ENCODE data around the gene CHRNG. TPM values are rescaled to one million over a fixed set of nuclear protein-coding genes. Genes with fewer than 3 reads are reported as not detected.

The CHRNG gene
- total RNA-seq, 2 donors from 2014 or later = not detected

DNA sequence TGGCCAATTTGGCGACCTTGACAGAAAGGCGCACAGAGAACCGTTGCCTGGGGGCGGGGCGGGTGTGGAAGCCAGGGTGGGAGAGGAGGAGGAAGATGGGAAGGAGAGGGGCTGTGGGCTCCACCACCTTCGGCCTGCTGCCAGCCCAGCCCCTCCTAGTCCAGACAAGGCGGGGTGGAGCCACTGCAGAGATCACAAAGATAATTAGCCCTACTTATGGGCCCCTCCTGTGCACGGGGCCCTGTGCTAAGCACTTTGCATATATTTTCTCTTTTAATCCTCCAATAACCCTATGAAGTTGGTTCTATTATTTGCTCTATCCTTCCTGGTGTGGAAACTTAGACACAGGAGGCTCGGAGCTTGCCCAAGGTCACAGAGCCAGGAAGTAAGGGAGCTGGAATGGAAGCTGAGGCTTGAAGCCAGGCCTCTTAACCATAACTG, 38.1 kb upstream of the CHRNG start:
- Mint-ChIP-seq H3K27ac (no peak overlapping the region), H3K4me1 (no peaks in the 10 kb centered on the region), H3K9me3 (no peaks in the 10 kb centered on the region), H3K27me3 (peaks cover 22% of the 10 kb centered on the region), H3K36me3 (ENCODE audit: low read depth) (no peaks in the 10 kb centered on the region), H3K4me3 (no peak overlapping the region)
- ATAC-seq (replicated peaks) = no peak

DNA sequence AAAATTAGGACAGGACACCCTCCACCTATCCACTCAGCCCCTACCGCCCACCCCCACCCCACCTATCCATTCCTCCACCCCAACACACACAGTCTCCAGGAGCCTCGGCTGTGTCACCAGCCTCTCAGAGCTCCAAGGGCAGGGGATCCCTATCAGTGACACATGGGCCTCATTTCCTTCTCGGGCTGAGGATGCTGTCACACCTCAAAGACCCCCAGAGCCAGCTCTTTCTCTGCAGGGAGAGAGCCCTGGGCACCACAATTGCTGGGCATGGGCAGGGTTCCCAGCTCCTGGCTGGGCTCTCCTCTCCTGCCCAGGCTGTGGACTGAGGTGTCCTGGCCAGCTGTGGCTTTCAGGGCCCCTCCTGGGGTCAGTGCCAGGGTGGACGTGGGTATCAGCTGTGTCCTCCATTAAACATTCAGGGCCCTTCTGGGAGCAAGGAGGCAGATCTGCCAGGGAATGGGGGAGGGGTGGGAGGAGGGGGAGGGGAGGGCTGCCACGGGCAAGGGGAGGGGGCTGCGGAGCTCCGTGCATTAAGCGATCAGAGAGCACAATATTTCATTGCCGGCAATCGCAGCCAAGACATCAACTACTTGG, 37.6 kb upstream of the CHRNG start:
- H3K27me3 Mint-ChIP-seq = peaks cover 22% of the 10 kb centered on the region
- no peak for ATAC-seq (replicated peaks)
- no peaks in the 10 kb centered on the region for H3K4me1 Mint-ChIP-seq
- peak overlapping the region; percentile 71 for H3K4me3 Mint-ChIP-seq
- no peak overlapping the region for H3K27ac Mint-ChIP-seq
- H3K36me3 Mint-ChIP-seq (ENCODE audit: low read depth) = no peaks in the 10 kb centered on the region
- no peaks in the 10 kb centered on the region for H3K9me3 Mint-ChIP-seq

GRCh38 chr2:232502511-232502910, 37.0 kb upstream of the CHRNG start:
- Mint-ChIP-seq H3K27me3 (peaks cover 26% of the 10 kb centered on the region), H3K4me3 (peak overlapping the region; percentile 71), H3K9me3 (no peaks in the 10 kb centered on the region), H3K27ac (no peak overlapping the region), H3K36me3 (ENCODE audit: low read depth) (no peaks in the 10 kb centered on the region), H3K4me1 (no peaks in the 10 kb centered on the region)
- ATAC-seq (replicated peaks) = peak; percentile 17

- Mint-ChIP-seq H3K27me3 (peaks cover 26% of the 10 kb centered on the region), H3K4me1 (no peaks in the 10 kb centered on the region), H3K4me3 (peak overlapping the region; percentile 71), H3K9me3 (no peaks in the 10 kb centered on the region), H3K27ac (no peak overlapping the region), H3K36me3 (ENCODE audit: low read depth) (no peaks in the 10 kb centered on the region)
- peak; percentile 50 for ATAC-seq (replicated peaks)
Observed at GRCh38 chr2:232502911-232503808, 36.3 kb upstream of the CHRNG start.

DNA sequence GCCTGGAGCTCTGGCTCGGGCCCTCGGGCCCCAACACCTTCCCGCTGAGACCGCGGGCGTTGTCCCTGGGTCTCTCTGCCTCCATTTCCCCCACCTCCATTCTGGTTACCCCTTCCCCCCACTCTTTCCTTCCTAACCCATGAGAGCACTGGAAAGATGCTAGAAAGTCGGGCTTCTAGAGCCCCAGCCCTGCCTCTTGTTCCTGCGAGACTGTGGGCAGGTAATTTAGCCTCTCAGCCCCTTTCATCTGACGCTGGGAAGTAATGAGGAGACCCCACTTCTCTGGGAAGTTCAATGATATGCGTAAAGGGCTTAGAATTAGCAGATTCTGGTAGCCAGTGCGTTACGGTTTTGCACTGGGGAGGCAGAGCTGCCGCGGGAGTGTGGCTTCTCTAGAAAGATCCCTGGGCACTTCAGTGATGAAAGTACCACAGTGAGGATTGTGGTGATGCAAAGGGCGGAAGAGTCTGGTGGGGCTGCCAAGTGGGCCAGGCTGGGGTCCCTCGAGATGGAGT, 35.6 kb upstream of the CHRNG start:
- Mint-ChIP-seq H3K27me3 (peaks cover 23% of the 10 kb centered on the region), H3K4me3 (peak overlapping the region; percentile 71)

GRCh38 chr2:232504438-232504837, 35.1 kb upstream of the CHRNG start:
- no peak overlapping the region for H3K27ac Mint-ChIP-seq
- peak; percentile 29 for ATAC-seq (replicated peaks)
- H3K4me3 Mint-ChIP-seq = peak overlapping the region; percentile 71
- H3K27me3 Mint-ChIP-seq = peaks cover 27% of the 10 kb centered on the region
- no peaks in the 10 kb centered on the region for H3K4me1 Mint-ChIP-seq
- no peaks in the 10 kb centered on the region for H3K36me3 Mint-ChIP-seq (ENCODE audit: low read depth)
- no peaks in the 10 kb centered on the region for H3K9me3 Mint-ChIP-seq

More for the DNA sequence above, 35.6 kb upstream of the CHRNG start:
- Mint-ChIP-seq H3K27ac (no peak overlapping the region), H3K9me3 (no peaks in the 10 kb centered on the region), H3K4me1 (no peaks in the 10 kb centered on the region), H3K36me3 (ENCODE audit: low read depth) (no peaks in the 10 kb centered on the region)
- ATAC-seq (replicated peaks) = no peak

DNA sequence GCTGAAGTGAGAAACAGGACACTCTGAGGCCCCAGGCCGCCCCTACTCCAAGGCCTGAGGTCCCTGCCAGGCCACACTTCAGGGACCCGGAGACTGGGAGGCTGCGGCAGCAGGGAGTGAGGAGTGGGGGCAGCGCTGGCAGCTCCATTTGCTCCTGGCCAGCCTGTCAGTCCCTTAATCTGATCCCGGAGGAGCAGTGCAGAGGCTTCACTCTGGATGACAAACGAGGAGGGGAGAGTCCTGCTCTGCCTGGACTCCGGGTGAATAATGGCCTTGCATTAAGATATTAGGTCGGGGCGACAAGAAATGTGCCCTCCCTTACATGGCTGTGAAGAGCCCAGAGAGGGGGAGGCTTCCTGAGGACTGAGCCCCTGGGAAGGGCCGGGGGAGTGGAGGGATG, 33.6 kb upstream of the CHRNG start:
- no peaks in the 10 kb centered on the region for H3K4me1 Mint-ChIP-seq
- H3K36me3 Mint-ChIP-seq (ENCODE audit: low read depth) = no peaks in the 10 kb centered on the region
- no peaks in the 10 kb centered on the region for H3K9me3 Mint-ChIP-seq
- H3K4me3 Mint-ChIP-seq = no peak overlapping the region
- no peak for ATAC-seq (replicated peaks)
- H3K27ac Mint-ChIP-seq = no peak overlapping the region
- H3K27me3 Mint-ChIP-seq = peaks cover 27% of the 10 kb centered on the region

DNA sequence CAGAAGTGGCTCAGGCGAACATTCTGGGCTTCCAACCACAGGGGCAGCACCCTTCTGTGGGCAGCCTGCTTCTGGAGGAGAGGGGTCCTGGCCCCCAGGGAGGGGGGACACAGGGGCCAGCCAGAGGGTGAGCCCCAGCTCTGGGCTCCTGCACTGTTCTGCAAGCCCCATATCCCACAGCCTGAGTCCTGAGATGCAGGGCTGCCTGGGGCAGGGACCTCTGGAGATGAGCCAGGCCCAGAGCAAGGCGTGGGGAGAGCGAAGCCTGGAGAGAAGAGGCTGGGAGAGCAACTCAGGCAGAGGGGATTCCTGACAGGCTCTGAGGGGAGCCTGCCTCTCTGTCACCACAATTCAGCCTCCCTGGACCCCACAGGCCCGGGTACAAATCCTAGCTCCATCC, 32.8 kb upstream of the CHRNG start:
- no peaks in the 10 kb centered on the region for H3K9me3 Mint-ChIP-seq
- peaks cover 27% of the 10 kb centered on the region for H3K27me3 Mint-ChIP-seq
- no peak overlapping the region for H3K4me3 Mint-ChIP-seq
- no peaks in the 10 kb centered on the region for H3K36me3 Mint-ChIP-seq (ENCODE audit: low read depth)
- no peak overlapping the region for H3K27ac Mint-ChIP-seq
- H3K4me1 Mint-ChIP-seq = no peaks in the 10 kb centered on the region
- no peak for ATAC-seq (replicated peaks)

GRCh38 chr2:232508251-232508650, 31.2 kb upstream of the CHRNG start:
- no peak for ATAC-seq (replicated peaks)
- Mint-ChIP-seq H3K27ac (no peak overlapping the region), H3K9me3 (no peaks in the 10 kb centered on the region), H3K4me1 (no peaks in the 10 kb centered on the region), H3K27me3 (peaks cover 22% of the 10 kb centered on the region), H3K4me3 (no peak overlapping the region), H3K36me3 (ENCODE audit: low read depth) (no peaks in the 10 kb centered on the region)

DNA sequence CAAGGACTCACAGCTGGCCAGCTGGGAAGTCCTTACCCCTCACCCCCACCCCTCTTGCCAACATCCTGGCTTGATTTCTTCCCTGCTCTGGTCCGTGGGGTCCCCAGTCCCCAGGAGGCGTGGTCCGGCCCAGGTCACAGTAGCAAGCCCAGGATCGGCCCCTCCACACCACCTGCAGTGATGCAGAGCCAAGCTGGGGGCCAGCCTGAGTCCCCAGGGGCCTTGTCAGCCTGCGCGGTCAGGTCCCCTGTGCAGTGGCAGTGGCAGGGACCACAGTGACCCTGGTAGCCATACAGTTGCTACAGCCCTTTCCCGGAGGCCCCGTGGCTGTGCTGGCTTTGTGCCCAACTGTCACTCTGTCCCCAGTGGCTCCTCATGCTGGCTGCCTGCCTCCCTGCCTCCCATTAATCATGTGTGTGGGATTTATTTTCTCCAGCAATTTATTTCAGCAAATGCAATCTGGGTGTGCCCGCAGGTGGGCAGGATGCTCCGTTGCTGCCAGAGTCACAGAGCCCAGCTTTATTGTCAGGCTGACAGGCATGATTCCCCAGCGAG, 28.1 kb upstream of the CHRNG start:
- H3K36me3 Mint-ChIP-seq (ENCODE audit: low read depth) = no peaks in the 10 kb centered on the region
- H3K27ac Mint-ChIP-seq = no peak overlapping the region
- H3K27me3 Mint-ChIP-seq = peaks cover 9% of the 10 kb centered on the region
- ATAC-seq (replicated peaks) = no peak
- no peaks in the 10 kb centered on the region for H3K9me3 Mint-ChIP-seq
- H3K4me3 Mint-ChIP-seq = no peak overlapping the region
- no peaks in the 10 kb centered on the region for H3K4me1 Mint-ChIP-seq

GRCh38 chr2:232512602-232513001, 26.9 kb upstream of the CHRNG start:
- H3K27me3 Mint-ChIP-seq = peaks cover 5% of the 10 kb centered on the region
- no peak overlapping the region for H3K27ac Mint-ChIP-seq
- H3K9me3 Mint-ChIP-seq = no peaks in the 10 kb centered on the region
- no peak for ATAC-seq (replicated peaks)
- H3K4me3 Mint-ChIP-seq = no peak overlapping the region
- no peaks in the 10 kb centered on the region for H3K36me3 Mint-ChIP-seq (ENCODE audit: low read depth)
- H3K4me1 Mint-ChIP-seq = no peaks in the 10 kb centered on the region

- Mint-ChIP-seq H3K4me3 (no peak overlapping the region), H3K36me3 (ENCODE audit: low read depth) (no peaks in the 10 kb centered on the region), H3K27me3 (peaks cover 7% of the 10 kb centered on the region), H3K27ac (no peak overlapping the region), H3K9me3 (no peaks in the 10 kb centered on the region), H3K4me1 (no peaks in the 10 kb centered on the region)
- ATAC-seq (replicated peaks) = no peak
Observed at GRCh38 chr2:232513353-232513752, 26.1 kb upstream of the CHRNG start.

- H3K4me3 Mint-ChIP-seq = no peak overlapping the region
- H3K4me1 Mint-ChIP-seq = no peaks in the 10 kb centered on the region
- H3K27me3 Mint-ChIP-seq = peaks cover 9% of the 10 kb centered on the region
- no peak overlapping the region for H3K27ac Mint-ChIP-seq
- no peaks in the 10 kb centered on the region for H3K9me3 Mint-ChIP-seq
- no peak for ATAC-seq (replicated peaks)
- no peaks in the 10 kb centered on the region for H3K36me3 Mint-ChIP-seq (ENCODE audit: low read depth)
Observed at GRCh38 chr2:232515639-232516038, 23.9 kb upstream of the CHRNG start.

GRCh38 chr2:232516551-232516950, 22.9 kb upstream of the CHRNG start:
- Mint-ChIP-seq H3K4me3 (no peak overlapping the region), H3K27ac (no peak overlapping the region), H3K4me1 (no peaks in the 10 kb centered on the region), H3K36me3 (ENCODE audit: low read depth) (no peaks in the 10 kb centered on the region), H3K27me3 (peaks cover 9% of the 10 kb centered on the region), H3K9me3 (no peaks in the 10 kb centered on the region)
- no peak for ATAC-seq (replicated peaks)

GRCh38 chr2:232518844-232519243, 20.6 kb upstream of the CHRNG start:
- Mint-ChIP-seq H3K36me3 (ENCODE audit: low read depth) (no peaks in the 10 kb centered on the region), H3K9me3 (no peaks in the 10 kb centered on the region), H3K4me3 (no peak overlapping the region), H3K27me3 (peaks cover 15% of the 10 kb centered on the region), H3K27ac (no peak overlapping the region), H3K4me1 (no peaks in the 10 kb centered on the region)
- no peak for ATAC-seq (replicated peaks)
